Measurements from ENCODE around the gene VAV2. TPM values are rescaled to one million over a fixed set of nuclear protein-coding genes. Genes with fewer than 3 reads are reported as not detected.

Gene VAV2
- total and polyA plus RNA-seq, 4 donors: 4.9 to 26.4 (median 17.0) TPM

DNA sequence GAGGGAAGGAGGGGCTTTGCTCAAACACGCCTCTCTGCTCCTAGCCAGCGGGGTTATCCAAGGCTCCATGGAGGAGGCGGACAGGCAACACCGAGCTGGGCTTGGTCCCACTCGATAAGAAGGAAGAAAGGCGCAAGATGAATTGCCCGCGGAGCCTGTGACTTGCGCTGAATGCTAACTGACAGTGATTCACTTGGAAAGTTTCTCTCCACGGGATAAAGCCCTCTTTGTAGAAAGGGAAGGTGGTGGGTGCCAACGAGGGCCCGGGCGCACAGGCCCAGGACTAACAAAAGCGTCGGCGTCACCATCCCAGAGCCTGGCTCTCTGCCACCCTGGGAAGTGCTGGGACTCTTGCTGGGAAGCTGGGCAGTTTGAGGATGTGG lies 76.0 kb downstream of the VAV2 start:
- 87% methylated on average over 16 of the region's 16 CpGs for WGBS
- Histone ChIP-seq H3K27ac (ENCODE audit: low read depth in 1 of 2, low read length in 2 of 2) (no peak overlapping the region), H3K27me3 (ENCODE audit: control insufficient read depth in 4 of 4, insufficient read depth in 4 of 4, low read length in 3 of 4) (no peaks in the 10 kb centered on the region), H3K4me1 (ENCODE audit: control insufficient read depth in 4 of 4, insufficient read depth in 4 of 4, low read length in 3 of 4) (peaks cover 4 to 49% (median 32%) of the 10 kb centered on the region in 4 donors), H3K36me3 (ENCODE audit: control insufficient read depth in 4 of 4, insufficient read depth in 3 of 4, low read depth in 1 of 4, low read length in 3 of 4) (peaks cover 0 to 3% (median 0%) of the 10 kb centered on the region in 4 donors), H3K9ac (ENCODE audit: low read depth in 1 of 2, low read length in 2 of 2) (no peak overlapping the region), H3K4me3 (ENCODE audit: low read depth in 1 of 3, low read length in 3 of 3) (no peak overlapping the region), H3K9me3 (ENCODE audit: control insufficient read depth in 4 of 4, low read length in 3 of 4) (no peaks in the 10 kb centered on the region)
- TF ChIP-seq HNF4A (conservative IDR thresholded peaks at IDR 0.05): no peak
- no peak for TF ChIP-seq TAF1 (conservative IDR thresholded peaks at IDR 0.05)
- no peak for TF ChIP-seq FOXA2 (IDR thresholded peaks at IDR 0.05)
- TF ChIP-seq SP1 (IDR thresholded peaks at IDR 0.05): no peak
- TF ChIP-seq, protein P1, sequence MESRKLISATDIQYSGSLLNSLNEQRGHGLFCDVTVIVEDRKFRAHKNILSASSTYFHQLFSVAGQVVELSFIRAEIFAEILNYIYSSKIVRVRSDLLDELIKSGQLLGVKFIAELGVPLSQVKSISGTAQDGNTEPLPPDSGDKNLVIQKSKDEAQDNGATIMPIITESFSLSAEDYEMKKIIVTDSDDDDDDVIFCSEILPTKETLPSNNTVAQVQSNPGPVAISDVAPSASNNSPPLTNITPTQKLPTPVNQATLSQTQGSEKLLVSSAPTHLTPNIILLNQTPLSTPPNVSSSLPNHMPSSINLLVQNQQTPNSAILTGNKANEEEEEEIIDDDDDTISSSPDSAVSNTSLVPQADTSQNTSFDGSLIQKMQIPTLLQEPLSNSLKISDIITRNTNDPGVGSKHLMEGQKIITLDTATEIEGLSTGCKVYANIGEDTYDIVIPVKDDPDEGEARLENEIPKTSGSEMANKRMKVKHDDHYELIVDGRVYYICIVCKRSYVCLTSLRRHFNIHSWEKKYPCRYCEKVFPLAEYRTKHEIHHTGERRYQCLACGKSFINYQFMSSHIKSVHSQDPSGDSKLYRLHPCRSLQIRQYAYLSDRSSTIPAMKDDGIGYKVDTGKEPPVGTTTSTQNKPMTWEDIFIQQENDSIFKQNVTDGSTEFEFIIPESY (IDR thresholded peaks at IDR 0.05): no peak
- TF ChIP-seq RXRA (IDR thresholded peaks at IDR 0.05): no peak
- TF ChIP-seq FOXA1 (IDR thresholded peaks at IDR 0.05): no peak
- no peak for TF ChIP-seq RAD21 (IDR thresholded peaks at IDR 0.05)
- TF ChIP-seq HNF4G (IDR thresholded peaks at IDR 0.05): no peak
- TF ChIP-seq, protein P2, sequence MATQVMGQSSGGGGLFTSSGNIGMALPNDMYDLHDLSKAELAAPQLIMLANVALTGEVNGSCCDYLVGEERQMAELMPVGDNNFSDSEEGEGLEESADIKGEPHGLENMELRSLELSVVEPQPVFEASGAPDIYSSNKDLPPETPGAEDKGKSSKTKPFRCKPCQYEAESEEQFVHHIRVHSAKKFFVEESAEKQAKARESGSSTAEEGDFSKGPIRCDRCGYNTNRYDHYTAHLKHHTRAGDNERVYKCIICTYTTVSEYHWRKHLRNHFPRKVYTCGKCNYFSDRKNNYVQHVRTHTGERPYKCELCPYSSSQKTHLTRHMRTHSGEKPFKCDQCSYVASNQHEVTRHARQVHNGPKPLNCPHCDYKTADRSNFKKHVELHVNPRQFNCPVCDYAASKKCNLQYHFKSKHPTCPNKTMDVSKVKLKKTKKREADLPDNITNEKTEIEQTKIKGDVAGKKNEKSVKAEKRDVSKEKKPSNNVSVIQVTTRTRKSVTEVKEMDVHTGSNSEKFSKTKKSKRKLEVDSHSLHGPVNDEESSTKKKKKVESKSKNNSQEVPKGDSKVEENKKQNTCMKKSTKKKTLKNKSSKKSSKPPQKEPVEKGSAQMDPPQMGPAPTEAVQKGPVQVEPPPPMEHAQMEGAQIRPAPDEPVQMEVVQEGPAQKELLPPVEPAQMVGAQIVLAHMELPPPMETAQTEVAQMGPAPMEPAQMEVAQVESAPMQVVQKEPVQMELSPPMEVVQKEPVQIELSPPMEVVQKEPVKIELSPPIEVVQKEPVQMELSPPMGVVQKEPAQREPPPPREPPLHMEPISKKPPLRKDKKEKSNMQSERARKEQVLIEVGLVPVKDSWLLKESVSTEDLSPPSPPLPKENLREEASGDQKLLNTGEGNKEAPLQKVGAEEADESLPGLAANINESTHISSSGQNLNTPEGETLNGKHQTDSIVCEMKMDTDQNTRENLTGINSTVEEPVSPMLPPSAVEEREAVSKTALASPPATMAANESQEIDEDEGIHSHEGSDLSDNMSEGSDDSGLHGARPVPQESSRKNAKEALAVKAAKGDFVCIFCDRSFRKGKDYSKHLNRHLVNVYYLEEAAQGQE (IDR thresholded peaks at IDR 0.05): no peak
- TF ChIP-seq NR2F2 (IDR thresholded peaks at IDR 0.05): no peak
- no peak for TF ChIP-seq GABPA (IDR thresholded peaks at IDR 0.05 in 1 of 2, conservative IDR thresholded peaks at IDR 0.05 in 1 of 2)
- TF ChIP-seq, protein P3, sequence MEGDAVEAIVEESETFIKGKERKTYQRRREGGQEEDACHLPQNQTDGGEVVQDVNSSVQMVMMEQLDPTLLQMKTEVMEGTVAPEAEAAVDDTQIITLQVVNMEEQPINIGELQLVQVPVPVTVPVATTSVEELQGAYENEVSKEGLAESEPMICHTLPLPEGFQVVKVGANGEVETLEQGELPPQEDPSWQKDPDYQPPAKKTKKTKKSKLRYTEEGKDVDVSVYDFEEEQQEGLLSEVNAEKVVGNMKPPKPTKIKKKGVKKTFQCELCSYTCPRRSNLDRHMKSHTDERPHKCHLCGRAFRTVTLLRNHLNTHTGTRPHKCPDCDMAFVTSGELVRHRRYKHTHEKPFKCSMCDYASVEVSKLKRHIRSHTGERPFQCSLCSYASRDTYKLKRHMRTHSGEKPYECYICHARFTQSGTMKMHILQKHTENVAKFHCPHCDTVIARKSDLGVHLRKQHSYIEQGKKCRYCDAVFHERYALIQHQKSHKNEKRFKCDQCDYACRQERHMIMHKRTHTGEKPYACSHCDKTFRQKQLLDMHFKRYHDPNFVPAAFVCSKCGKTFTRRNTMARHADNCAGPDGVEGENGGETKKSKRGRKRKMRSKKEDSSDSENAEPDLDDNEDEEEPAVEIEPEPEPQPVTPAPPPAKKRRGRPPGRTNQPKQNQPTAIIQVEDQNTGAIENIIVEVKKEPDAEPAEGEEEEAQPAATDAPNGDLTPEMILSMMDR (IDR thresholded peaks at IDR 0.05; ENCODE audit: low read depth, low read length, missing input control): no peak
- no peak for TF ChIP-seq YY1 (IDR thresholded peaks at IDR 0.05)
- TF ChIP-seq, protein P4, sequence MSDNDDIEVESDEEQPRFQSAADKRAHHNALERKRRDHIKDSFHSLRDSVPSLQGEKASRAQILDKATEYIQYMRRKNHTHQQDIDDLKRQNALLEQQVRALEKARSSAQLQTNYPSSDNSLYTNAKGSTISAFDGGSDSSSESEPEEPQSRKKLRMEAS (IDR thresholded peaks at IDR 0.05): no peak
- TF ChIP-seq JUND (IDR thresholded peaks at IDR 0.05): no peak
- TF ChIP-seq EGR1 (IDR thresholded peaks at IDR 0.05; ENCODE audit: low read depth in 2 of 2): no peak
- DNase-seq (ENCODE audit: low spot score): no peak
